ENCODE results near the gene TNS4. TPM values are rescaled to one million over a fixed set of nuclear protein-coding genes. Genes with fewer than 3 reads are reported as not detected.

Gene TNS4
- polyA plus RNA-seq, 5 donors: 0.05 to 0.28 (median 0.20) TPM

DNA sequence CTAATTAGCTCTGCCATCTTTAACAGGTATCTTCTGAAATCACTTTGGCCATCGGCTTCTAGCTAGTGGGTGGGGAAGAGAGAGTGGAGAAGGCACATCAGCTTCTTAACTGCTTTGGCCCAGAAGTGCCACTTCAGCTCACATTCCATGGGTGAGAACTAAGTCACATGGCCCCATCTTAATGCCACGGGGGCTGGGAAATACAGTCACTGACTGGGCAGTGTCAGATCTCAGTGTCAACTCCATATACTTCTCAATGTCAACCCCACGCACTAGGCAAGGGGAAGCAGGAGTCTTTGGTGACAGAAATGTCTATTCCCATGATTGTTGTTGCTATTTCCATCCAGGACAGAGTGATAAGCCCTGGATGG is 34.5 kb upstream of the TNS4 start:
- DNase-seq: no peak

- no peak for DNase-seq
Observed at GRCh38 chr17:40535438-40535837, 34.0 kb upstream of the TNS4 start.

GRCh38 chr17:40534371-40535189 is 33.2 kb upstream of the TNS4 start:
- no peak for DNase-seq

- DNase-seq: no peak
Observed at GRCh38 chr17:40533896-40534295, 32.5 kb upstream of the TNS4 start.

- DNase-seq: no peak
Observed at GRCh38 chr17:40532520-40533253, 31.3 kb upstream of the TNS4 start.

DNA sequence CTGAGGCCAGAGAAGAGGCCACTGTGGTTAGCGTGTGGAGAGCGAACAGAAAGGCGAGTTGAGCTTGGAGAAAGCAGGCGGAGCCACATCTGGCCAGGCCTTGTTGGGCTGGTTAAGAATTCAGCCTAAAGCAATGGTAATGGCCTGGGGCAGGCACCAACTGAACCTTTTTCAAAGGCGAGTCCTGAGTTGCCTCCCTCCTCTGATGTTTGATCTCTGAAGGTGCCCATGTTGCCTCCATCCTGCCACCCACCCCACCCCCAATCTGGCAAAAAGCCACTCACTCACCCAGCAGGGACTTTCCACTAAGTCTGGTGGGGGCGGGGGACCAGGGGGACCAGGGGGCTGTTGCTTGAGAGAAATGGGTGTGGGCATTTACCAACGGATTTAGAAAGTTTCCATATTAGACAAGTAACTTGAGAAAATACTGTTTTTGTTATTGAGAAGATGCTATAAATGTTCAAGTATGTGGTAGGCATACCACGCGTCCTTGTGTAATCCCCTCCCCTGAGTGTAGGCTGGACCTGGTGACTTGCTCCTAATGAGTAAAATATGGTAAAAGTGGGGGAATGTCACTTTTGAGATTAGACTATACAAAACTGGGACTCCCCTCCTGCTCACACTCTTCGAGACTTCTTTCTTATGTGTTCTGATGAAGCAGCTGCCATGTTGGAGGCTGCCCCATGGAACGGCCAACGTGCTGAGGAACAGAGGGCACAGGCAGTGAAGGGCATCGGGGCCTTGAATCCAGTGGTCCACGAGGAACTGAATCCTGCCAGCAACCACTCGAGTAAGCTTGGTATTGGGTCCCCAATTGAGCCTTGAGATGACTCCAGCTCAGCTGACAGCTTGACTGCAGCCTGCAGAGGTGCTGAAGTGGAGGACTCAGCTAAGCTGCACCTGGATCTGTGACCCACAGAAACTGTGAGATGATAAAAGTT is 29.9 kb upstream of the TNS4 start:
- DNase-seq: no peak

- no peak for DNase-seq
Observed at GRCh38 chr17:40530531-40530994, 29.1 kb upstream of the TNS4 start.

DNA sequence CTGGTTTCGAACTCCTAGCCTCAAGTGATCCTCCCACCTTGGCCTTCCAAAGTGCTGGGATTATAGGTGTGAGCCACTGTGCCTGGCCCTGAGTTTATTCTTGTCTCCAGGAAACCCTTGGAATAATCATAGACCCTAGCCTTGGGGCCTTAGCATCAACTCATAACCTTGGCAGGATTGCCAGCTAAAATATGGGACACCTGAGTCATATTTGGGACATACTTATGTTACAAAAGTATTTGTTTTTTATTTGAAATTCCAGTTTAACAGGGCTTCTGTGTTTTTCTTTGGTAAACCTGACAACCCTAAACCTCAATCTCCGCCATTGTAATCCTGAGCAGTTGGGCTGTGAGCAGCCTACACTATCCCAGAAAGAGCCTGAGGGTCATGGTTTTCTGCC is 28.6 kb upstream of the TNS4 start:
- no peak for DNase-seq

GRCh38 chr17:40528692-40529417 is 27.4 kb upstream of the TNS4 start:
- no peak for DNase-seq

DNA sequence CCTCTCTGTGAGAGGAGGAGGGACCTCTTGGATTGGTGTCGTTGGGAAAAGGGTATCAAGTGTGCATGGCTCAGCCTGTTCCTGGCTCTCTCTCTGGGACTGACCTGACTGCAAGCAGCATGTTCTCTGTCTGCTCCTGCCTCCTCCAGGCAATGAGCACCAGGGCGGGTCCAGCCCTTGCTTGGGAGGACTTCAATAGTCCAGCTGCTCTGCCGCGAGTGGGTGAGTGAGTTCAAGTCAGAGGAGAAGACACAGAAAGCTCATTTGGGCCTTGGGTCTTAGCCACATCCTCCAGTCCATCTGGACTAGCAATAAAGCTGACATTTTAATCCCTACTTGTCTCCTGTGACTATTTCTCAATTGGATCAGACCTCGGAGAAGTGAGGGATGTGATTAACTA is 25.2 kb upstream of the TNS4 start:
- DNase-seq: no peak

DNA sequence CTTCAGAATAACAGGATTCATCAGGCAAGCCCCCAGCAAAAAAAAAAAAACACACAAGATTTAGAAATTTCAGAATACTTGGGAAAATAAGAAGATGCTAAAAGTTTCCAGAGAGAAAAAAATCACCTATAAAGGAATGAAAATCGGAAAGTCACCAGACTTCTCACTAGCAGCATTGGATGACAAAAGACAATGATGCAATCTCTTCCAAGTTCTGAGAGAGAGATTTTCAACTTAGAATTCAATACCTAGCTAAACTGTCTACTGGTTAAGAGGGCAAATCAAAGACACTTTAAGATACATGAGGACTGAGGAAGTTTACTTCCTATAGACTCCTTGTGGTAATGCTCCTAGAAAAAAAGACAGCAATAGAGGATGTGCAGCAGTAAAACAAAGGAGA is 23.9 kb upstream of the TNS4 start:
- no peak for DNase-seq

- no peak for DNase-seq
Observed at GRCh38 chr17:40524243-40524965, 23.0 kb upstream of the TNS4 start.

- DNase-seq: no peak
Observed at GRCh38 chr17:40522961-40523310, 21.5 kb upstream of the TNS4 start.

GRCh38 chr17:40522250-40522960 is 21.0 kb upstream of the TNS4 start:
- no peak for DNase-seq

DNA sequence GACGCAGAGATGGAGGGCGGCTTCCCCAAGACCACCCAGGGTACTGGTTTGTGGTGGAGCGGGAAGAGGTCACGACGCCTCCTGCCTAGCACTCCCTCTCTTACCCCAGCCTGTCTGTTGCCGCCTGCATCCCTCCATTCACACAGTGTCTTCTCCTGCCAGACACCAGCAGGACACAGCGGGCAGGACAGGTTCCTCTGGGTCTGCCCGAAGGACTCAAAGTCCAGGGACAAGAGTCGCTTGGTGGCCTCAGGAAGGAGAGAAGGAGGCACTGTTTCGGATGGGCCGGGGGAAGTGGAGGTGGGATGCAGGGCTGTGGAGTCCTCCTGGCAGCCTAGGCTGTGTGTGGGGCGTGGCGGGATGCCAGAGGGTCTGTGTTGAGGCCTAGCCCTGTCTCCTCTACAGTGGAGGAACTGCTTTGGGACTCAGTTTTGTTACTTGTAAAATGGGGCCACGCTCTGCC is 19.6 kb upstream of the TNS4 start:
- DNase-seq: no peak

GRCh38 chr17:40519089-40519775 is 17.8 kb upstream of the TNS4 start:
- DNase-seq: no peak

- no peak for DNase-seq
Observed at GRCh38 chr17:40518401-40519088, 17.1 kb upstream of the TNS4 start.

DNA sequence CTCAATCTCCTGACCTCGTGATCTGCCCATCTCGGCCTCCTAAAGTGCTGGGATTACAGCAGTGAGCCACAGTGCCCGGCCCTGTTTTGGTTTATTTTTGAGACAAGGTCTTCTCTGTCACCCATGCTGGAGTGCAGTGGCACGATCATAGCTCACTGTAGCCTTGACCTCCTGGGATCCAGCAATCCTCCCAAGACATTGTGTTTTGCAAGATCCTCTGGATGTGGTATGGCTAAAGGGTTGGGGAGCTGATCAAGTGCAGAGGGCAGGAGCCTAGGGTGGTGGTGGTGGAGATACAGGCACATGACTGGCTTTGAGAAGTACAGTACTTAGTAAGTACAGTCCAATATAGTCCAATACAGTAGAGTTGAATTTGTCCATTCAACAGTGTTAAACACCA is 16.6 kb upstream of the TNS4 start:
- DNase-seq: no peak

DNA sequence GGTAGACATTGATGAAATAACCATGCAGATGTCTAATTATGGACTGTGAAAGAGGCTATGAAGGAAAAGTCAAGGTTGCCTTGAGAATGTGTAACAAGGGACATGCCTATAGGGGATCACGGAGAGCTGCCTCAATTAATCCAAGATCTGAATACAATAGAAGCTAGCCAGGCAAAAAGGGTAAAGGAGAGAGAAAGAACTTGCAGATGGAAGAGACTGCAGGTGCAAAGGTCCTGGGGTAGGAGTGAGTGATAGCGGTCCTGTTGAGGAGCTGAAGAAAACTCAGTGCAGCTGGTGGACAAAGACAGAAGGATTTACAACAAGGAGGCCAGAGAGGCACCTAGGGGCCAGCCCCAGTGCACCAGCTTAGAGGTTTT is 15.9 kb upstream of the TNS4 start:
- DNase-seq: no peak
